Dendritic cell treated with granulocyte-macrophage colony-stimulating factor and Interleukin-4, amounts not matched to agents 40 ng/mL and 50 ng/mL, for 4 days (primary cell): ENCODE results near the gene VTI1B.
"Not testable (repeated sequence)": the region's sequence is repeated elsewhere in the genome, so short reads cannot be mapped to it uniquely, and the experiment has no call there.

Experiments
- H3K27ac Mint-ChIP-seq: one replicate; pipeline ENCODE4 v1.8.0; 2022; ENCODE audit warnings: mild to moderate bottlenecking, mixed read lengths
- H3K27me3 Mint-ChIP-seq: one replicate; pipeline ENCODE4 v1.8.0; 2022; ENCODE audit warnings: mild to moderate bottlenecking, mixed read lengths
- H3K36me3 Mint-ChIP-seq: one replicate; pipeline ENCODE4 v1.8.0; 2022; ENCODE audit warnings: low read depth, mixed read lengths
- H3K4me1 Mint-ChIP-seq: one replicate; pipeline ENCODE4 v1.8.0; 2022; ENCODE audit warnings: low read depth, mixed read lengths
- H3K4me3 Mint-ChIP-seq: one replicate; pipeline ENCODE4 v1.8.0; 2022; ENCODE audit warnings: mild to moderate bottlenecking, moderate library complexity, mixed read lengths
- H3K9me3 Mint-ChIP-seq: one replicate; pipeline ENCODE4 v1.8.0; 2022; ENCODE audit warnings: mixed read lengths
- intact Hi-C: fragments of 100-400 bp; cut with micrococcal nuclease; formaldehyde crosslinking; loops from one replicate; pipeline ENCODE4 v1.15.0; 2022

VTI1B gene

DNA sequence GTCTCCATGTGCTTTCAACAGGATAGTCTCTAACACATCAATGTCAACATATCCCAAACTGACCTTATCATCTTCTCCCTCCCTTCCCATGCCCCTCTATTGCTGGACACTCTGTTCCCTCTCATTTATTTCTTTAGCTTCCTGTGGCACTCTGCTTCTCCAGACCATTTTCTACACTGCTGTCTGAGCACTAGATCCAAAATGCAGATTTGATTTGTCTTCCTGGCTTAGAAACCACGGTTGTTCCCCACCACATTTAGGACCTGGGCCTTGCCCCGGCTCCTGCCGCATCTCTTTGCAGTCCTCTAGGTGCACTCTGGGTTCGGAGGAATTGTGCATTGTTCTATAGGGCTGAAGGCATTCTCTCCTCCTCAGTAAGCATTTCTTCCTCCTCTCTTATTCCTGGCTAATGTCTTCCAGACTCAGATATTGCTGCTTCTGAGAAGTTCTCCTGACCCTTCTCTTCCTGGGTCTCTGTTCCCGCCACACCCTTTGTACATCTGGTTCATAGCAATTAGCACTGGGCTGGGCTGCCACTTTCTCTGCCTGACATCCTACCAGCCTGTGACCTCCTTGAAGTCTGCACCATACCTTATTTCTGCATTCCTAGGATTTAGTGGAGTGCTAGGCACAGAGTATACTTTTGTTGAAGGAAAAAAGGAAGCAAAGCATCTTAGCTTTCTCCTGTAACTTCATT, 40.8 kb downstream of the VTI1B start:
- H3K9me3 Mint-ChIP-seq, result no peaks in the 10 kb centered on the region
- intact Hi-C loops, result no loop called here
- H3K27me3 Mint-ChIP-seq, result no peaks in the 10 kb centered on the region
- H3K4me3 Mint-ChIP-seq, result no peak overlapping the region
- peaks cover 6% of the 10 kb centered on the region for H3K36me3 Mint-ChIP-seq
- no peak overlapping the region for H3K27ac Mint-ChIP-seq
- no peaks in the 10 kb centered on the region for H3K4me1 Mint-ChIP-seq

- no peak overlapping the region for H3K27ac Mint-ChIP-seq
- no peaks in the 10 kb centered on the region for H3K27me3 Mint-ChIP-seq
- no peak overlapping the region for H3K4me3 Mint-ChIP-seq
- peaks cover 6% of the 10 kb centered on the region for H3K36me3 Mint-ChIP-seq
- no peaks in the 10 kb centered on the region for H3K9me3 Mint-ChIP-seq
- H3K4me1 Mint-ChIP-seq, result no peaks in the 10 kb centered on the region
- intact Hi-C loops, result no loop called here
Observed at GRCh38 chr14:67630938-67631337, 43.5 kb downstream of the VTI1B start.

DNA sequence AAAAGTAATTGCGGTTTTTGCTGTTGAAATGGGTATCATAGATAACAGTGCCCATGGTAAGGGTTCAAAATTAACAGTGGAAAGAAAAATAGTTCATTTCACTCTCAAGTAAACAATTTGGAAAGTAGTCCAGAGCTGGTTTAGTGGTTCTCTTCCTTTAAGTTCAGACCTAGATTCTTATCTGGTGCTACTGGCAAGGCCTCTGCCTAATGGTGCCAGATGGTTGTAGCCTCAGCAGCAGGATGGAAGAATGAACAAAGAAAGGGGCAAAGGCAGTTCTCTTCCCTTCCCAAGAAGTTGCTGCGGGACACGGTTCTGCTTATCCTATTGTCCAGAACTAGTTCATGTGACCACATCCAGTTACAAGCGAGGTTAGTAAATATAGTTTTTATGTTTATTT, 44.2 kb downstream of the VTI1B start:
- Mint-ChIP-seq H3K4me1 (no peaks in the 10 kb centered on the region), H3K27me3 (no peaks in the 10 kb centered on the region), H3K9me3 (no peaks in the 10 kb centered on the region), H3K4me3 (no peak overlapping the region), H3K36me3 (no peaks in the 10 kb centered on the region), H3K27ac (no peak overlapping the region)
- intact Hi-C loops, result no loop called here

DNA sequence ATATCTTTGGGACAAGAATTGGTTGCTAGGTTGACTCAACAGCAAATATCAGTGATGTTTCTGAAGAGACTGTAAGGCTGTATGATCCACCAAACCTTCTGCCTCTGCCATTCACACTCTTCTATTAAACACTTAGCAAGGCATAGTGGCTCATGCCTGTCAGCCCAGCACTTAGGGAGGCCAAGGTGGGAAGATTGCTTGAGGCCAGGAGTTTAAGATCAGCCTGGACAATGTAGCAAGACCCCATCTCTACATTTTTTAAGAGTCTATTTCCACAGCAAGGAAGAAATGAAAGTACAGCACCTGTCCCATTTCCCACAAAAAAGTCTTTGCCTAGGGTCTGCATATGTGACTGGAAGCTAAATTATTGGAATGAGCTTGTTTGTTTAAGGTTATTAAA, 46.9 kb downstream of the VTI1B start:
- Mint-ChIP-seq H3K4me1 (peaks cover 3% of the 10 kb centered on the region), H3K27me3 (peaks cover 3% of the 10 kb centered on the region), H3K9me3 (no peaks in the 10 kb centered on the region), H3K27ac (no peak overlapping the region), H3K36me3 (no peaks in the 10 kb centered on the region), H3K4me3 (no peak overlapping the region)
- intact Hi-C loops, result no loop called here

DNA sequence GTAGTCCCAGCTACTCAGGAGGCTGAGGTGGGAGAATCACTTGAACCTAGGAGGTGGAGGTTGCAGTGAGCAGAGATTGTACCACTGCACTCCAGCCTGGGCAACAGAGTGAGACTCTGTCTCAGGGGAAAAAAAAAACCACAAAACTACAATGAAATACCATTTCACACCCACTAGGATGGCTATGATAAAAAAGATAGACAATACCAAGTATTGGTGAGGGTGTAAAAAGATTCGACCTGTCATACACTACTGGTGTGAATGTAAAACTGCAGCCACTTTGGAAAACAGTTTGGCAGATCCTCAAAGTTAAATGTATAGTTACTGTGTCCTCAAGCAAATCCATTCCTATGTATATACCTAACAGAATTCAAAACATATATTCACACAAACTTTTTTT, 48.3 kb downstream of the VTI1B start:
- H3K4me1 Mint-ChIP-seq, H3K9me3 Mint-ChIP-seq, H3K27me3 Mint-ChIP-seq, intact Hi-C loops, H3K36me3 Mint-ChIP-seq, H3K4me3 Mint-ChIP-seq, H3K27ac Mint-ChIP-seq: not testable (repeated sequence)

- no peak overlapping the region for H3K4me3 Mint-ChIP-seq
- H3K36me3 Mint-ChIP-seq, result no peaks in the 10 kb centered on the region
- H3K4me1 Mint-ChIP-seq, result peaks cover 30% of the 10 kb centered on the region
- peaks cover 22% of the 10 kb centered on the region for H3K27me3 Mint-ChIP-seq
- H3K9me3 Mint-ChIP-seq, result no peaks in the 10 kb centered on the region
- no peak overlapping the region for H3K27ac Mint-ChIP-seq
- intact Hi-C loops, result no loop called here
Observed at GRCh38 chr14:67623114-67623513, 51.3 kb downstream of the VTI1B start.

DNA sequence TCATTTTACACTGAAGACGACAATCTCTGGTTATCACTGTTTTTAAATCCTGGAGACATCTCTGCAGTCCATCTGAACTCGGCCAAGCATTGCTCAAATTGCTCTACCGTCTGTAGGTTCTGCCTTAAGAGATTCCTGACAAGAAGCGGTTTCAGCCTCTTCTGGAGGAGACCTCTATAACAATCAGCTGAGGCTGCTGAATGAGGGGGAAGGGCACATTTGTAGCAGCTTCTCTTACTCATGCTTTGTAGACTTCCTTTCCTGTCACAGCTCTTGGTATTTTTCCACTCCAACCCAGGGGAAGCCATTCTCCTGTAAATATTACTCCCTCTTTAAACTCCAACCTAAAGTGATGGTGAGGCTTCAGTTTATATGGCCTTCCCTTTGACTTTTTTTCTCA, 51.8 kb downstream of the VTI1B start:
- no peaks in the 10 kb centered on the region for H3K36me3 Mint-ChIP-seq
- H3K27me3 Mint-ChIP-seq, result peaks cover 22% of the 10 kb centered on the region
- intact Hi-C loops, result no loop called here
- no peak overlapping the region for H3K27ac Mint-ChIP-seq
- no peaks in the 10 kb centered on the region for H3K9me3 Mint-ChIP-seq
- no peak overlapping the region for H3K4me3 Mint-ChIP-seq
- H3K4me1 Mint-ChIP-seq, result peaks cover 30% of the 10 kb centered on the region

DNA sequence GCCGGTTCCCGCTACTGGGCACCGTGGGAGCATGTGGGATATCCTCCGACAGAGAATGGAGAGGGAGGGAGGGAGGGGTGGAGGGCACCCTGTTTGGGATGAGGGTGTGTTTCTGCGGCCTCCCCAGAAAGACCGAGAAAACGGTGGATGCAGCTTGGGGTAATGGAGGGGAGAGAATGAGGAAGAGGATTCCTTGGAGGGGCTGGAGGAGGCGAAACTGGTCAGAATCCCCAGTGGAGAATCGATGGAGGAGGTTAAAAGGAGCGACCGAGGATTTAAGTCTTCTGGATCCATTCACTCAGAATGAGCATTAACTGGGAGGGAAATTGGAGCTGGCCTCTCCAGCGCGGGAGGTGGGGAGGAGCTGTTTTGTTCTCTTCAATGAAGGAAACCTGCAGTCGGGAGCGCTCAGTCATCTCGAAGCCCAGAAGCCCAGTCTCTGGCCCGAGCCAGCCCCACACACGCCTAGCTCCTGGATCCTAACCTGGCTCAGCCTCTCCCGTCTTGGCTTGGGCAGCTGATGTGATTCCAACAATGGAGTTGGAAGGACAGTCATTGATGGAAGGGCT, 54.1 kb downstream of the VTI1B start:
- Mint-ChIP-seq H3K4me1 (peaks cover 30% of the 10 kb centered on the region), H3K27ac (peak overlapping the region; percentile 80), H3K4me3 (peak overlapping the region; percentile 80), H3K27me3 (peaks cover 23% of the 10 kb centered on the region), H3K9me3 (no peaks in the 10 kb centered on the region), H3K36me3 (no peaks in the 10 kb centered on the region)
- intact Hi-C loops, result no loop called here

- H3K9me3 Mint-ChIP-seq, result no peaks in the 10 kb centered on the region
- peak within 1 kb of the TSS; percentile 80 for H3K4me3 Mint-ChIP-seq
- H3K27me3 Mint-ChIP-seq, result peaks cover 23% of the 10 kb centered on the region
- intact Hi-C loops, result loop anchor here (5.0 kb wide), 1 partner anchor 37 kb away; no protein-coding TSS in a partner anchor
- peak within 1 kb of the TSS; percentile 80 for H3K27ac Mint-ChIP-seq
- no peaks in the 10 kb centered on the region for H3K36me3 Mint-ChIP-seq
- H3K4me1 Mint-ChIP-seq, result peaks cover 30% of the 10 kb centered on the region
Observed at GRCh38 chr14:67619446-67620216, 54.8 kb downstream of the VTI1B start, which contains the start of gene ARG2. ARG2 (plus strand) TSS chr14:67619920; CDS start chr14:67619978, 58 bp downstream.

DNA sequence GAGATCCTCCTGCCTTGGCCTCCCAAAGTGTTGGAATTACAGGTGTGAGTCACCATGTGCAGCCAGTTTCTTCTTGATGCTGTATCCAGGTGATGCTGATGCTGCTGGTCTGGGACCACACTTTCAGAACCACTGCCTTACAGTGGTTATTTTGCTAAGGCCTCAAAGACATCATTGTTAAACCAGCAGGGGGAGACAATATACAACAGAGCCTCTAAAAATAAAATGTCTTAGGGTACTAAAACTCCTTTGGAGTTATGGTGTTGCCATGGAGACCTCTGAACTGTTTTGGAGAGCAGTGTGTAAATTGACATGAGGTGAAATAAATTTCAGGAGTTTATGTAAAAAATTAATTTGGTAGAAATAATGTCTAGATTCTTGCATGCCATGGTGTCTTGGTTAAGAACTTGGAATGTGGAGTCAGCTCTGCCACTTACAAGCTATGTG, 55.8 kb downstream of the VTI1B start:
- H3K9me3 Mint-ChIP-seq, result no peaks in the 10 kb centered on the region

GRCh38 chr14:67610491-67610890, 63.9 kb downstream of the VTI1B start:
- H3K4me3 Mint-ChIP-seq, result no peak overlapping the region
- H3K27ac Mint-ChIP-seq, result no peak overlapping the region
- H3K9me3 Mint-ChIP-seq, result no peaks in the 10 kb centered on the region
- peaks cover 12% of the 10 kb centered on the region for H3K4me1 Mint-ChIP-seq
- intact Hi-C loops, result no loop called here
- no peaks in the 10 kb centered on the region for H3K36me3 Mint-ChIP-seq
- peaks cover 4% of the 10 kb centered on the region for H3K27me3 Mint-ChIP-seq

More for the DNA sequence above, 55.8 kb downstream of the VTI1B start:
- intact Hi-C loops, result loop anchor here (1.0 to 5.0 kb wide), 3 partner anchors 36 to 86 kb away; no protein-coding TSS in a partner anchor
- Mint-ChIP-seq H3K4me3 (peak overlapping the region; percentile 32), H3K4me1 (peaks cover 30% of the 10 kb centered on the region), H3K27me3 (peaks cover 20% of the 10 kb centered on the region), H3K27ac (peak overlapping the region; percentile 80), H3K36me3 (no peaks in the 10 kb centered on the region)

- Mint-ChIP-seq H3K36me3 (no peaks in the 10 kb centered on the region), H3K9me3 (no peaks in the 10 kb centered on the region), H3K4me1 (peaks cover 12% of the 10 kb centered on the region), H3K27me3 (peaks cover 4% of the 10 kb centered on the region), H3K27ac (no peak overlapping the region), H3K4me3 (no peak overlapping the region)
- intact Hi-C loops, result no loop called here
Observed at GRCh38 chr14:67609642-67610310, 64.7 kb downstream of the VTI1B start.

DNA sequence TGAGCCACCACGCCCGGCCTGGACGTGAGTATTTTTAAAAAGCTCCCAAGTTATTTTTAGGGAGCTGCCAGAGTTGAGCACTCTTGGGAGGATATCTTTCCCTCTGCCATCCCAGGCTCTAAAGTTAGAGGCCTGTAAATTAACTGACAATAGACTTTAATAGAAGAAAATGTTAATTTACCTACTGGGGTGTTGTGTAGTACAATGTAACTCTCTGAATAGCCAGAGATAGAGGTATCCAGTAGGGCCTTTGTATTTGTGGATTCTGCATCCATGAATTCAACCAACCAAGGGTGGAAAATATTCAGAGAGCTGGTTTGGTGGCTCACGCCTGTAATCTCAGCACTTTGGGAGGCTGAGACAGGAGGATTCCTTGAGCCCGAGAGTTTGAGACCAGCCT, 66.8 kb downstream of the VTI1B start:
- Mint-ChIP-seq H3K4me3 (no peak overlapping the region), H3K27ac (no peak overlapping the region), H3K27me3 (peaks cover 9% of the 10 kb centered on the region), H3K4me1 (peaks cover 12% of the 10 kb centered on the region), H3K9me3 (no peaks in the 10 kb centered on the region), H3K36me3 (no peaks in the 10 kb centered on the region)
- intact Hi-C loops, result no loop called here
